ENCODE results near the gene ZFP1.

DNA sequence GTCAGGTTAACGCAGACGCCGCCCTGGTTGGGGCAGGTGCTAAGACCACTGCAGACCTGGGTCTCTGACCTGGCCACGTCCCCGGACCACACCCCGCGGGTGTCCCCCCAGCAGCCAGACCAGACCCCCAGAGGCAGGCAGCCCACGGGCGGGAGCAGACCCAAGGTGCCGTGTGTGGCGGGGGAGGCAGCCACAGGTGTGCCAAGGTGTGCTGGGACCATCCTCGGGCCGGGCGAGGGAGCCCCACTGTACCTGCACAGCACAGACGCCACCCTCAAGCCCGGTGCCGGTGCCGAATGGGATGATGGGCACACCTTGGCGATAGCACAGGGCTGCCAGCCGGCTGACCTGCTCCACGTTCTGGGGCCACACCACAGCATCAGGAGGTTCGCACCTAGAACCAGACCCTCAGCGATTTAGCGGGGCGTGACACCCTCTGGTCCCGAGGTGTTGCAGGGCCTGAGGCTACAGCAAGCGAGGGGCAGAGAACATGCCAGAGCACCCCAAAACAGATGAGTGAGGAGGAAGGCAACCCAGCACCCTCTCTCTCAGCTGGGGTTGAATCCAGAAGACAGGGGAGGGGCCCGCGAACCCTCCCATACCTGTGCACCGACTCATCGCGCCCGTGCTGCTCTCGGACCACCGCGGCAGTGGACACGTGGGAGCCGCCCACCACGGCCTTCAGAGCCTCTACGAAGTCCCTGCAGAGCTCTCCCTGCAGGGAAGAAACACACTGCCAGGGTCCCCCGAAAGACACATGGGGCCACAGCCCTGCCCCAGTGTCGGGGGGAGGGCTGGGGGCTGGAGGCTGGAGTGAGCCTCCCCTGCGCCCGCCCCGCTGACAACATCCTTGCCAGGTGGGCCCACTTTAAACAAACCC is 33.1 kb upstream of the ZFP1 start:
- TF ChIP-seq, protein P1, sequence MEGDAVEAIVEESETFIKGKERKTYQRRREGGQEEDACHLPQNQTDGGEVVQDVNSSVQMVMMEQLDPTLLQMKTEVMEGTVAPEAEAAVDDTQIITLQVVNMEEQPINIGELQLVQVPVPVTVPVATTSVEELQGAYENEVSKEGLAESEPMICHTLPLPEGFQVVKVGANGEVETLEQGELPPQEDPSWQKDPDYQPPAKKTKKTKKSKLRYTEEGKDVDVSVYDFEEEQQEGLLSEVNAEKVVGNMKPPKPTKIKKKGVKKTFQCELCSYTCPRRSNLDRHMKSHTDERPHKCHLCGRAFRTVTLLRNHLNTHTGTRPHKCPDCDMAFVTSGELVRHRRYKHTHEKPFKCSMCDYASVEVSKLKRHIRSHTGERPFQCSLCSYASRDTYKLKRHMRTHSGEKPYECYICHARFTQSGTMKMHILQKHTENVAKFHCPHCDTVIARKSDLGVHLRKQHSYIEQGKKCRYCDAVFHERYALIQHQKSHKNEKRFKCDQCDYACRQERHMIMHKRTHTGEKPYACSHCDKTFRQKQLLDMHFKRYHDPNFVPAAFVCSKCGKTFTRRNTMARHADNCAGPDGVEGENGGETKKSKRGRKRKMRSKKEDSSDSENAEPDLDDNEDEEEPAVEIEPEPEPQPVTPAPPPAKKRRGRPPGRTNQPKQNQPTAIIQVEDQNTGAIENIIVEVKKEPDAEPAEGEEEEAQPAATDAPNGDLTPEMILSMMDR (IDR thresholded peaks at IDR 0.05) = no peak
- TF ChIP-seq POLR2A (IDR thresholded peaks at IDR 0.05) (no peak), POLR2AphosphoS5 (IDR thresholded peaks at IDR 0.05) (no peak)

Measured in breast epithelium (tissue), 3 donors.